H9 (cell line): ENCODE measurements around the gene GBP1. TPM values are rescaled to one million over a fixed set of nuclear protein-coding genes. Genes with fewer than 3 reads are reported as not detected.

Experiments
- DNase-seq: peaks from one replicate; pipeline ENCODE4 v3.0.0-alpha.2; 2017
- H2AFZ ChIP-seq: one replicate; pipeline ENCODE4 v1.6.1; 2013; ENCODE audit warnings: mild to moderate bottlenecking, low read length, control low read depth, moderate library complexity
- H2AK5ac ChIP-seq: 2 replicates; pipeline ENCODE4 v1.6.1; 2013; ENCODE audit warnings: low read length, control low read depth, mixed read lengths; ENCODE audit not compliant: insufficient read length
- H2BK120ac ChIP-seq: one replicate; pipeline ENCODE4 v1.6.1; 2013; ENCODE audit warnings: low read depth, mild to moderate bottlenecking, low read length, control low read depth, inconsistent platforms; ENCODE audit not compliant: poor library complexity, severe bottlenecking
- H2BK12ac ChIP-seq: 2 replicates; pipeline ENCODE4 v1.6.1; 2013; ENCODE audit warnings: low read length, control low read depth, mixed read lengths, low read depth; ENCODE audit not compliant: insufficient read length
- H2BK15ac ChIP-seq: 2 replicates; pipeline ENCODE4 v1.6.1; 2013; ENCODE audit warnings: low read depth, low read length, control low read depth
- H2BK20ac ChIP-seq: one replicate; pipeline ENCODE4 v1.6.1; 2013; ENCODE audit warnings: low read depth, mild to moderate bottlenecking, low read length, control low read depth, inconsistent platforms; ENCODE audit not compliant: poor library complexity, severe bottlenecking
- H2BK5ac ChIP-seq: 2 replicates; pipeline ENCODE4 v1.6.1; 2013; ENCODE audit warnings: low read length, control low read depth, mixed read lengths; ENCODE audit not compliant: insufficient read length
- H3K14ac ChIP-seq: 2 replicates; pipeline ENCODE4 v1.6.1; 2013; ENCODE audit warnings: low read length, control low read depth; ENCODE audit not compliant: insufficient read depth
- H3K18ac ChIP-seq: 2 replicates; pipeline ENCODE4 v1.6.1; 2013; ENCODE audit warnings: low read depth, mild to moderate bottlenecking, mixed read lengths, low read length, control low read depth; ENCODE audit not compliant: insufficient read length
- H3K23ac ChIP-seq: 2 replicates; pipeline ENCODE4 v1.6.1; 2013; ENCODE audit warnings: low read length, control low read depth, mixed read lengths, low read depth; ENCODE audit not compliant: insufficient read length
- H3K23me2 ChIP-seq: 2 replicates; pipeline ENCODE4 v1.6.1; 2013; ENCODE audit warnings: low read depth, mild to moderate bottlenecking, mixed read lengths, low read length, control low read depth; ENCODE audit not compliant: insufficient read length, poor library complexity, severe bottlenecking
- H3K27ac ChIP-seq: 2 replicates; pipeline ENCODE4 v1.5.1; 2013; ENCODE audit warnings: low read length, control low read depth, mixed read lengths, low read depth; ENCODE audit not compliant: insufficient read length
- H3K27me3 ChIP-seq: 2 replicates; pipeline ENCODE4 v1.6.1; 2013; ENCODE audit warnings: low read length, control low read depth, inconsistent platforms; ENCODE audit not compliant: insufficient read depth
- H3K4ac ChIP-seq: 2 replicates; pipeline ENCODE4 v1.6.1; 2013; ENCODE audit warnings: low read depth, mild to moderate bottlenecking, control low read depth, inconsistent platforms, low read length, moderate library complexity
- H3K4me1 ChIP-seq: 2 replicates; pipeline ENCODE4 v1.6.1; 2013; ENCODE audit warnings: low read length, control low read depth, inconsistent platforms; ENCODE audit not compliant: insufficient read depth
- H3K4me2 ChIP-seq: 2 replicates; pipeline ENCODE4 v1.6.1; 2013; ENCODE audit warnings: low read length, control low read depth, mixed read lengths; ENCODE audit not compliant: insufficient read length, insufficient read depth
- H3K56ac ChIP-seq: 2 replicates; pipeline ENCODE4 v1.6.1; 2013; ENCODE audit warnings: low read depth, mild to moderate bottlenecking, mixed read lengths, low read length, control low read depth; ENCODE audit not compliant: insufficient read length
- H3K79me1 ChIP-seq: 2 replicates; pipeline ENCODE4 v1.6.1; 2013; ENCODE audit warnings: low read depth, mild to moderate bottlenecking, moderate library complexity, low read length, control low read depth, inconsistent platforms; ENCODE audit not compliant: insufficient read depth, poor library complexity, severe bottlenecking
- H3K79me2 ChIP-seq: 2 replicates; pipeline ENCODE4 v1.6.1; 2013; ENCODE audit warnings: low read length, control low read depth, inconsistent platforms; ENCODE audit not compliant: insufficient read depth
- H3K9ac ChIP-seq: 2 replicates; pipeline ENCODE4 v1.6.1; 2013; ENCODE audit warnings: low read length, control low read depth, mixed read lengths; ENCODE audit not compliant: insufficient read length; ENCODE audit errors: extremely low read depth
- H3K9me3 ChIP-seq: one replicate; pipeline ENCODE4 v1.6.1; 2013; ENCODE audit warnings: low read depth, low read length, inconsistent platforms; ENCODE audit not compliant: control insufficient read depth
- H3T11ph ChIP-seq: one replicate; pipeline ENCODE4 v1.6.1; 2013; ENCODE audit warnings: mild to moderate bottlenecking, low read length, control low read depth, inconsistent platforms
- H4K20me1 ChIP-seq: one replicate; pipeline ENCODE4 v1.6.1; 2013; ENCODE audit not compliant: control insufficient read depth, insufficient read length, insufficient read depth
- H4K5ac ChIP-seq: 2 replicates; pipeline ENCODE4 v1.6.1; 2013; ENCODE audit warnings: low read depth, mild to moderate bottlenecking, mixed read lengths, low read length, control low read depth; ENCODE audit not compliant: insufficient read length
- H4K8ac ChIP-seq: replicated peaks from 2 replicates; pipeline ENCODE4 v1.6.1; 2013; ENCODE audit warnings: low read length, control low read depth, mixed read lengths, low read depth; ENCODE audit not compliant: insufficient read length
- H4K91ac ChIP-seq: 2 replicates; pipeline ENCODE4 v1.6.1; 2013; ENCODE audit warnings: low read depth, mild to moderate bottlenecking, moderate library complexity, mixed read lengths, low read length, control low read depth; ENCODE audit not compliant: insufficient read length
- H3K27ac Mint-ChIP-seq, 3 experiments: 2 replicates in 2 of 3; 3 replicates in 1 of 3; pipeline ENCODE4 v1.8.0; 2020 to 2021; ENCODE audit warnings: mixed read lengths in 3 of 3, mild to moderate bottlenecking in 1 of 3, moderate library complexity in 1 of 3
- H3K27me3 Mint-ChIP-seq: 2 replicates; pipeline ENCODE4 v1.8.0; 2021; ENCODE audit warnings: low read depth, mild to moderate bottlenecking, moderate library complexity, mixed read lengths
- H3K36me3 Mint-ChIP-seq, 3 experiments: 2 replicates in 2 of 3; 3 replicates in 1 of 3; pipeline ENCODE4 v1.8.0; 2020 to 2021; ENCODE audit warnings: low read depth in 3 of 3, mixed read lengths in 3 of 3; ENCODE audit not compliant: insufficient read depth in 1 of 3
- H3K4me1 Mint-ChIP-seq, 2 experiments: 2 replicates each; pipeline ENCODE4 v1.8.0; 2020; ENCODE audit warnings: mixed read lengths in 2 of 2
- H3K4me3 Mint-ChIP-seq, 2 experiments: 2 replicates in 1 of 2; 3 replicates in 1 of 2; pipeline ENCODE4 v1.8.0; 2020 to 2021; ENCODE audit warnings: mild to moderate bottlenecking in 2 of 2, mixed read lengths in 2 of 2, moderate library complexity in 1 of 2
- H3K9me3 Mint-ChIP-seq, 2 experiments: 2 replicates in 1 of 2; 3 replicates in 1 of 2; pipeline ENCODE4 v1.8.0; 2020; ENCODE audit warnings: mild to moderate bottlenecking in 2 of 2, mixed read lengths in 2 of 2, moderate library complexity in 1 of 2
- WGBS: extraction: QIAGEN DNeasy Blood & Tissue Kit; methylation state at CpG from one replicate; pipeline ENCODE4 v1.1.7; 2013; ENCODE audit warnings: missing lambda C conversion rate, low lambda C conversion rate, mixed read lengths; ENCODE audit not compliant: insufficient read length; ENCODE audit errors: extremely low coverage; 5-methylcytosine and 5-hydroxymethylcytosine counted together
- total RNA-seq: library from RNA; stranded (reverse); gene quantifications from 2 replicates; pipeline ENCODE4 v1.2.1, GENCODE V29; 2021
- TF ChIP-seq, protein P1 (sequence below): fragments of 200-600 bp; sonication (generic); conservative IDR thresholded peaks from 3 replicates; pipeline ENCODE4 v1.8.0; 2021; ENCODE audit warnings: antibody characterized with exemption, mild to moderate bottlenecking

The GBP1 gene
- total RNA-seq, 1 experiment from 2014 or later: not detected

DNA sequence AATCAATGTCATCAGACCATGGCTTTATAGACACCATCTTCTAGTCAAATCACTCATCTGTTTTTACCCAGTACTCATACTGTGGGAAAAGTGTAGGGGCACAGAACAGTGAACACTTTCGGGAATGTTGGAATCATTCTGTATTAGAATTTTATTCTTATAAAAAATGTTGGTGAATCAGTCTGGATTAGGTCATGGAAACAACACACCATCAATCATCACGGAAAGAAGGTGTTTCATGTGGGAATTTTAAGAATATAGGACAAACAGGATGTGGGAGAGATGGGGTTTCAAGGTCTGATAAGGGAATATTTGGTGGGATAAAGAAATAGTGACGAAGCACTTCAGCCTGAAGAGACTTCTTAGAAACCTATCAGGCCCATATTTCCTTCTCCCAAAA, 17.3 kb downstream of the GBP1 start:
- Histone ChIP-seq H3K79me1 (no peaks in the 10 kb centered on the region), H4K20me1 (no peaks in the 10 kb centered on the region), H3K9ac (no peak overlapping the region), H2AFZ (no peak overlapping the region), H2BK20ac (no peak overlapping the region), H3K4ac (no peak overlapping the region), H4K5ac (no peak overlapping the region), H2BK5ac (no peak overlapping the region), H3K79me2 (no peaks in the 10 kb centered on the region), H3K14ac (no peak overlapping the region), H2BK12ac (no peak overlapping the region), H3T11ph (no peak overlapping the region), H2BK120ac (no peak overlapping the region), H3K4me2 (no peak overlapping the region), H3K56ac (no peak overlapping the region), H2BK15ac (no peak overlapping the region), H2AK5ac (no peak overlapping the region), H3K23me2 (no peaks in the 10 kb centered on the region), H3K9me3 (no peaks in the 10 kb centered on the region), H4K91ac (no peak overlapping the region), H3K18ac (no peak overlapping the region), H3K23ac (no peak overlapping the region), H3K27ac (no peak overlapping the region), H4K8ac (no peak overlapping the region), H3K4me1 (no peaks in the 10 kb centered on the region), H3K27me3 (no peaks in the 10 kb centered on the region)
- Mint-ChIP-seq H3K4me1 (no peaks in the 10 kb centered on the region), H3K27ac (no peak overlapping the region), H3K36me3 (peaks cover 2 to 4% (median 2%) of the 10 kb centered on the region in 3 experiments; a peak in 5 of 7 replicates), H3K9me3 (peaks cover 4 to 7% of the 10 kb centered on the region in 2 experiments), H3K4me3 (no peak overlapping the region), H3K27me3 (no peaks in the 10 kb centered on the region)
- no CpG with 5 or more reads among the region's 3 CpGs for WGBS
- DNase-seq: no peak
- TF ChIP-seq, protein P1, sequence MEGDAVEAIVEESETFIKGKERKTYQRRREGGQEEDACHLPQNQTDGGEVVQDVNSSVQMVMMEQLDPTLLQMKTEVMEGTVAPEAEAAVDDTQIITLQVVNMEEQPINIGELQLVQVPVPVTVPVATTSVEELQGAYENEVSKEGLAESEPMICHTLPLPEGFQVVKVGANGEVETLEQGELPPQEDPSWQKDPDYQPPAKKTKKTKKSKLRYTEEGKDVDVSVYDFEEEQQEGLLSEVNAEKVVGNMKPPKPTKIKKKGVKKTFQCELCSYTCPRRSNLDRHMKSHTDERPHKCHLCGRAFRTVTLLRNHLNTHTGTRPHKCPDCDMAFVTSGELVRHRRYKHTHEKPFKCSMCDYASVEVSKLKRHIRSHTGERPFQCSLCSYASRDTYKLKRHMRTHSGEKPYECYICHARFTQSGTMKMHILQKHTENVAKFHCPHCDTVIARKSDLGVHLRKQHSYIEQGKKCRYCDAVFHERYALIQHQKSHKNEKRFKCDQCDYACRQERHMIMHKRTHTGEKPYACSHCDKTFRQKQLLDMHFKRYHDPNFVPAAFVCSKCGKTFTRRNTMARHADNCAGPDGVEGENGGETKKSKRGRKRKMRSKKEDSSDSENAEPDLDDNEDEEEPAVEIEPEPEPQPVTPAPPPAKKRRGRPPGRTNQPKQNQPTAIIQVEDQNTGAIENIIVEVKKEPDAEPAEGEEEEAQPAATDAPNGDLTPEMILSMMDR: no peak
